Kidney epithelial cell (primary cell): ENCODE data around the gene FARP1. TPM values are rescaled to one million over a fixed set of nuclear protein-coding genes. Genes with fewer than 3 reads are reported as not detected.

Experiments
- DNase-seq: peaks from one replicate; pipeline ENCODE4 v3.0.0-alpha.2; 2010; ENCODE audit warnings: low read depth
- H3K27me3 ChIP-seq: 2 replicates; pipeline ENCODE4 v1.6.0; 2011; ENCODE audit warnings: low read length; ENCODE audit not compliant: control insufficient read depth, insufficient read depth
- H3K36me3 ChIP-seq: 2 replicates; pipeline ENCODE4 v1.5.1; 2011; ENCODE audit warnings: low read length; ENCODE audit not compliant: control insufficient read depth, insufficient read depth
- H3K4me3 ChIP-seq: 2 replicates; pipeline ENCODE4 v1.5.1; 2011; ENCODE audit warnings: low read depth, mild to moderate bottlenecking, control low read depth, low read length
- CTCF ChIP-seq: IDR thresholded peaks from 2 replicates; pipeline ENCODE4 v1.5.1; 2011; ENCODE audit warnings: mild to moderate bottlenecking, moderate library complexity, low read length, control low read depth, inconsistent platforms; ENCODE audit not compliant: insufficient read depth, poor library complexity, severe bottlenecking
- total RNA-seq: library from RNA; depleted of rRNA; stranded (reverse); fragments of >200 nt; gene quantifications from 2 replicates; pipeline ENCODE4 v1.2.3, GENCODE V29; 2015

FARP1 gene
- total RNA-seq, 1 donor from 2014 or later, result 135 TPM

GRCh38 chr13:98147521-98147920, 4.6 kb downstream of the FARP1 start:
- no peak for DNase-seq
- Histone ChIP-seq H3K27me3 (no peaks in the 10 kb centered on the region), H3K4me3 (no peak overlapping the region), H3K36me3 (no peaks in the 10 kb centered on the region)
- TF ChIP-seq CTCF, result peak; percentile 1

- no peak for DNase-seq
- TF ChIP-seq CTCF, result no peak
- Histone ChIP-seq H3K4me3 (no peak overlapping the region), H3K36me3 (no peaks in the 10 kb centered on the region), H3K27me3 (no peaks in the 10 kb centered on the region)
These were observed 8.1 kb downstream of the FARP1 start for GRCh38 chr13:98150832-98151479.

- H3K4me3 ChIP-seq, result no peak overlapping the region
- H3K27me3 ChIP-seq, result no peaks in the 10 kb centered on the region
- no peak for DNase-seq
- no peaks in the 10 kb centered on the region for H3K36me3 ChIP-seq
- no peak for TF ChIP-seq CTCF
These were observed 12.7 kb downstream of the FARP1 start for GRCh38 chr13:98155475-98156109.

GRCh38 chr13:98156259-98156658, 13.4 kb downstream of the FARP1 start:
- no peak overlapping the region for H3K4me3 ChIP-seq
- no peaks in the 10 kb centered on the region for H3K36me3 ChIP-seq
- H3K27me3 ChIP-seq, result no peaks in the 10 kb centered on the region
- DNase-seq, result no peak
- TF ChIP-seq CTCF, result no peak

GRCh38 chr13:98157188-98157587, 14.3 kb downstream of the FARP1 start:
- Histone ChIP-seq H3K36me3 (no peaks in the 10 kb centered on the region), H3K27me3 (no peaks in the 10 kb centered on the region), H3K4me3 (no peak overlapping the region)
- TF ChIP-seq CTCF, result no peak
- DNase-seq, result no peak

- no peak for TF ChIP-seq CTCF
- H3K27me3 ChIP-seq, result no peaks in the 10 kb centered on the region
- H3K36me3 ChIP-seq, result no peaks in the 10 kb centered on the region
- no peak overlapping the region for H3K4me3 ChIP-seq
- DNase-seq, result no peak
These were observed 14.7 kb downstream of the FARP1 start for GRCh38 chr13:98157609-98158008.
